Large intestine (tissue), 3 donors: Measurements from ENCODE around the gene SPOP. TPM values are rescaled to one million over a fixed set of nuclear protein-coding genes. Genes with fewer than 3 reads are reported as not detected.

Experiments
- DNase-seq, 2 donors: peaks; one replicate each; pipeline versions ENCODE4 v3.0.0 to v3.0.0-alpha.2; 2013
- H3K27ac ChIP-seq: one replicate; pipeline ENCODE4 v1.5.1; 2013; ENCODE audit warnings: low read length
- H3K27me3 ChIP-seq: 2 replicates; pipeline ENCODE4 v1.6.1; 2013; ENCODE audit warnings: low read length; ENCODE audit not compliant: control insufficient read depth, insufficient read depth
- H3K36me3 ChIP-seq: 2 replicates; pipeline ENCODE4 v1.6.1; 2013; ENCODE audit warnings: low read length; ENCODE audit not compliant: control insufficient read depth, insufficient read depth
- H3K4me1 ChIP-seq: one replicate; pipeline ENCODE4 v1.6.1; 2013; ENCODE audit warnings: low read length; ENCODE audit not compliant: control insufficient read depth, insufficient read depth
- H3K4me3 ChIP-seq: one replicate; pipeline ENCODE4 v1.5.1; 2013; ENCODE audit warnings: low read length
- H3K9me3 ChIP-seq: one replicate; pipeline ENCODE4 v1.6.1; 2013; ENCODE audit warnings: mild to moderate bottlenecking, low read depth, low read length, moderate library complexity; ENCODE audit not compliant: control insufficient read depth
- WGBS: methylation state at CpG from one replicate; pipeline ENCODE4 v1.1.5; 2013; ENCODE audit warnings: low lambda C conversion rate; ENCODE audit not compliant: insufficient coverage; 5-methylcytosine and 5-hydroxymethylcytosine counted together
- polyA plus RNA-seq: library from polyadenylated mRNA; unstranded; fragments of 120-200 nt; gene quantifications from one replicate; pipeline ENCODE4 v1.2.1, GENCODE V29; 2013

SPOP gene
- polyA plus RNA-seq, 1 donor = 54.3 TPM

DNA sequence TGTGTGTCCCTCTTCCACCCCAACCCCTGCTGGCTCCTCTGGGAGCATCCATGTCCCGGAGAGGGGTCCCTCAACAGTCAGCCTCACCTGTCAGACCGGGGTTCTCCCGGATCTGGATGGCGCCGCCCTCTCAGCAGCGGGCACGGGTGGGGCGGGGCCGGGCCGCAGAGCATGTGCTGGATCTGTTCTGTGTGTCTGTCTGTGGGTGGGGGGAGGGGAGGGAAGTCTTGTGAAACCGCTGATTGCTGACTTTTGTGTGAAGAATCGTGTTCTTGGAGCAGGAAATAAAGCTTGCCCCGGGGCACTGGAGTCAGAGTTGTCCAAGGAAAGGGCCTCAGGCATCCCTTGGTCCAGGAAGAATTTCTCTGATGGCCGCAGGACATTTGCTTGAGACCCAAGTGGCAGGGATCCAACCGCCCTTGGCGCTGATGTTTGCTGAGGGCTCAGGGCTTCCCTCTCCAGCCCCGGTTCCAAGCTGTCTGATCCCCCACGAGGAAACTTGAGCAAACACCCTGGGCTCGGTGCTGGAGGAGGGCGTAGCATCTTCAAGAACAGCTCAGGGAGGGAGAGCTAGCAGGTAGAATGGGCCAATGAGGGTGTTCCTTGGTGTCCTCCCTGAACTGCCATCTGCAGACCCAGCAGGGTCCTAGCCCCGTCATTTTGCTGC lies 97.7 kb downstream of the SPOP start:
- WGBS = 83% methylated on average over 1 of the region's 21 CpGs
- no peak overlapping the region for H3K27ac ChIP-seq
- H3K4me3 ChIP-seq = no peak overlapping the region
- H3K9me3 ChIP-seq = no peaks in the 10 kb centered on the region
- no peak for DNase-seq
- H3K36me3 ChIP-seq = no peaks in the 10 kb centered on the region
- H3K27me3 ChIP-seq = peaks cover 34% of the 10 kb centered on the region
- peaks cover 7% of the 10 kb centered on the region for H3K4me1 ChIP-seq

DNA sequence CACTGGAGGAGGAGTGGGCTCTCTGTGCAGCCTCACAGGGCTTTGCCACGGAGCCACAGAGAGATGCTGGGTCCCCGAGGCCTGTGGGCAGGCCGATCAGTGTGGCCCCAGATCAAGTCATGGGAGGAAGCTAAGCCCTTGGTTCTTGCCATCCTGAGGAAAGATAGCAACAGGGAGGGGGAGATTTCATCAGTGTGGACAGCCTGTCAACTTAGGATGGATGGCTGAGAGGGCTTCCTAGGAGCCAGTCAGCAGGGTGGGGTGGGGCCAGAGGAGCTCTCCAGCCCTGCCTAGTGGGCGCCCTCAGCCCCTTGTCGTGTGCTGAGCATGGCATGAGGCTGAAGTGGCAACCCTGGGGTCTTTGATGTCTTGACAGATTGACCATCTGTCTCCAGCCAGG lies 98.4 kb downstream of the SPOP start:
- Histone ChIP-seq H3K4me3 (no peak overlapping the region), H3K27me3 (peaks cover 41% of the 10 kb centered on the region), H3K27ac (no peak overlapping the region), H3K36me3 (no peaks in the 10 kb centered on the region), H3K4me1 (peaks cover 7% of the 10 kb centered on the region), H3K9me3 (no peaks in the 10 kb centered on the region)
- no CpG with 5 or more reads among the region's 5 CpGs for WGBS
- DNase-seq = no peak

DNA sequence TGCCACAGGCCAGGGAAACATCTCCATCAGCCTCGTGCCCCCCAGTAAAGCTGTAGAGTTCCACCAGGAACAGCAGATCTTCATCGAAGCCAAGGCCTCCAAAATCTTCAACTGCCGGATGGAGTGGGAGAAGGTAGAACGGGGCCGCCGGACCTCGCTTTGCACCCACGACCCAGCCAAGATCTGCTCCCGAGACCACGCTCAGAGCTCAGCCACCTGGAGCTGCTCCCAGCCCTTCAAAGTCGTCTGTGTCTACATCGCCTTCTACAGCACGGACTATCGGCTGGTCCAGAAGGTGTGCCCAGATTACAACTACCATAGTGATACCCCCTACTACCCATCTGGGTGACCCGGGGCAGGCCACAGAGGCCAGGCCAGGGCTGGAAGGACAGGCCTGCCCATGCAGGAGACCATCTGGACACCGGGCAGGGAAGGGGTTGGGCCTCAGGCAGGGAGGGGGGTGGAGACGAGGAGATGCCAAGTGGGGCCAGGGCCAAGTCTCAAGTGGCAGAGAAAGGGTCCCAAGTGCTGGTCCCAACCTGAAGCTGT lies 98.9 kb downstream of the SPOP start:
- peaks cover 46% of the 10 kb centered on the region for H3K27me3 ChIP-seq
- peaks cover 7% of the 10 kb centered on the region for H3K4me1 ChIP-seq
- H3K27ac ChIP-seq = no peak overlapping the region
- H3K36me3 ChIP-seq = no peaks in the 10 kb centered on the region
- no peak overlapping the region for H3K4me3 ChIP-seq
- DNase-seq = no peak
- no CpG with 5 or more reads among the region's 17 CpGs for WGBS
- H3K9me3 ChIP-seq = no peaks in the 10 kb centered on the region

DNA sequence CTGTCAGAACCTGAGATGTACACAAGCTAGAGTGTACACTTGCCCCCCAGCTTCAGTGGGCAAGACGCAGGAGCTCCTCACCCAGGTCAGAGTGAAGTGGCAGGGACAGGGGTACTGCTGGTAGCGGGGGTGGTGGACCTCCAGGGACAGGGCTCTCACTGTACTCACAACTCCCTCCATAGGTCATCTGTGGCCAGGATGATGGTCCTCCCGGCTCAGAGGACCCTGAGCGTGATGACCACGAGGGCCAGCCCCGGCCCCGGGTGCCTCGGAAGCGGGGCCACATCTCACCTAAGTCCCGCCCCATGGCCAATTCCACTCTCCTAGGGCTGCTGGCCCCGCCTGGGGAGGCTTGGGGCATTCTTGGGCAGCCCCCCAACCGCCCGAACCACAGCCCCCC lies 99.5 kb downstream of the SPOP start:
- peaks cover 52% of the 10 kb centered on the region for H3K27me3 ChIP-seq

DNA sequence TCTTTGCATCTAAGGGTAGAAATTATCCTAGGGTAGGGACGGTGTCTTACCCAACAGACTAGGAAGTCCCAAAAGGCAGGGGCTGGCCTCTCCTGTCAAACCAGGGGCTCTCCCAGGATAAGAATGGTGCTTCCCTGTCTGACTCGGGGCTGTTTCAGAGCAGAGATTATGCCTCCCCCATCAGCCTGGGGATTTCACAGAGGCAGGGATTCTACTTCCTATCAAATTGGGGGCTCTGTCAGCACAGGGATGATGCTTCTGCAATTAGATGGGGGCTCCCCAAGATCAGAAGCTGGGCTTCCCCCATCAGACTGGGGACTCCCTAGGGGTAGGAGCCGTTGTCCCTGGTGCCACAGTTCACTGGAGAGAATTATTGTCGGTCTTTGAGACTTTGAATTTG lies 99.9 kb downstream of the SPOP start:
- Histone ChIP-seq H3K27ac (no peak overlapping the region), H3K36me3 (no peaks in the 10 kb centered on the region), H3K4me3 (no peak overlapping the region), H3K27me3 (peaks cover 56% of the 10 kb centered on the region), H3K4me1 (peaks cover 7% of the 10 kb centered on the region), H3K9me3 (no peaks in the 10 kb centered on the region)
- WGBS = no CpG with 5 or more reads among the region's 4 CpGs
- no peak for DNase-seq

More for the DNA sequence above, 99.5 kb downstream of the SPOP start:
- Histone ChIP-seq H3K4me1 (peaks cover 7% of the 10 kb centered on the region), H3K27ac (no peak overlapping the region), H3K4me3 (no peak overlapping the region), H3K9me3 (no peaks in the 10 kb centered on the region), H3K36me3 (no peaks in the 10 kb centered on the region)
- no CpG with 5 or more reads among the region's 13 CpGs for WGBS
- DNase-seq = no peak

DNA sequence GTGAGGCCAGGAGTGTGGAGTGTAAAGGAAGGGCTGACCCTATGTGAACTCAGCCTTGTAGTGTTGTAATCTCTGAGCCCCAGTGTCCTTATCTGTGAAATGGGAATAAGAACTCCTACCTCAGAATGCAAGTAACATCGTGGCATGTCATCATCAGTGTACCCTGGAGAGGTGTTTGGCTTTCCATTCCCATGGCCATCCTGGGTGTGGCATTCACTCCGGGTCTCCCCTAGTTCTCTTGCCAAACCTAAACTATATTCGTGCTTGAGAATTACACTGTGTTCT lies 100.3 kb downstream of the SPOP start:
- Histone ChIP-seq H3K4me1 (peaks cover 7% of the 10 kb centered on the region), H3K27me3 (peaks cover 60% of the 10 kb centered on the region), H3K9me3 (no peaks in the 10 kb centered on the region), H3K36me3 (no peaks in the 10 kb centered on the region), H3K4me3 (no peak overlapping the region), H3K27ac (no peak overlapping the region)
- DNase-seq = no peak
- WGBS = no CpG with 5 or more reads among the region's 3 CpGs

DNA sequence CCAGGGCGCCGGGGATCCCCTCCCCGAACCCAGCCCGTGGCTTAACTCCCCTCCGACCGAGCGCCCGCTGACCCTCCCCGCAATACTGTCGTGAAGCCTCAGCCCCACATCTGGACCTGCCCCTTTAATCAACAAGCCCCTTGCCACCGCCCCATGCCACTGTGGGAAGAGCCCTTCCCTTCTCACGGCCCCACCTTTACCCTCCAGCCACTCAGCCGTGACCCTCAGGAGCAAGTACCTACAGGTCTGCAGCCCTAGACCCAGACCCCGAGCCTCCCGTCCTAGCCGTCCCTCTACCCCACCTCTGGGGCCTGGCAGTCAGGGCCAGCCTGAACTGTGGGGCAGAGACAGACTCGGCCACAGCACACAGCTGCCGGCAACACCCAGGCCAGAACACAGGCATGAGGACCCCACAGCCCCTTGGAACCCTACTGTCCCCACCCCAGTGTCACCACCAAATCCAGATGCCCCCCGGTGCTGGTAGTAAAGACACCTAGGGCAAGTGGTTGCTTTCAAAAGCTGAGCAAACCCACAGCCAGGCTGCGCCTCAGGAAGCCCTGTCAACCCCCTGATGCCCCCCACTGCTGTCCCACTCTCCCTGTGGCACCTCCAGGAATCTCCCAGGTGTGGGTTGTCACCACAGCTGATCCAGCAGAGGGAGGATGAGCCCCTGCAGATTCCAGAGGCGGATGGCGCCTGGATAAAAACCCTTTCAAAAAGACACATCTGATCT lies 100.8 kb downstream of the SPOP start:
- no peak for DNase-seq
- no CpG with 5 or more reads among the region's 22 CpGs for WGBS
- Histone ChIP-seq H3K4me1 (peaks cover 7% of the 10 kb centered on the region), H3K27ac (no peak overlapping the region), H3K9me3 (no peaks in the 10 kb centered on the region), H3K36me3 (no peaks in the 10 kb centered on the region), H3K4me3 (peak overlapping the region; percentile 53), H3K27me3 (peaks cover 65% of the 10 kb centered on the region)

DNA sequence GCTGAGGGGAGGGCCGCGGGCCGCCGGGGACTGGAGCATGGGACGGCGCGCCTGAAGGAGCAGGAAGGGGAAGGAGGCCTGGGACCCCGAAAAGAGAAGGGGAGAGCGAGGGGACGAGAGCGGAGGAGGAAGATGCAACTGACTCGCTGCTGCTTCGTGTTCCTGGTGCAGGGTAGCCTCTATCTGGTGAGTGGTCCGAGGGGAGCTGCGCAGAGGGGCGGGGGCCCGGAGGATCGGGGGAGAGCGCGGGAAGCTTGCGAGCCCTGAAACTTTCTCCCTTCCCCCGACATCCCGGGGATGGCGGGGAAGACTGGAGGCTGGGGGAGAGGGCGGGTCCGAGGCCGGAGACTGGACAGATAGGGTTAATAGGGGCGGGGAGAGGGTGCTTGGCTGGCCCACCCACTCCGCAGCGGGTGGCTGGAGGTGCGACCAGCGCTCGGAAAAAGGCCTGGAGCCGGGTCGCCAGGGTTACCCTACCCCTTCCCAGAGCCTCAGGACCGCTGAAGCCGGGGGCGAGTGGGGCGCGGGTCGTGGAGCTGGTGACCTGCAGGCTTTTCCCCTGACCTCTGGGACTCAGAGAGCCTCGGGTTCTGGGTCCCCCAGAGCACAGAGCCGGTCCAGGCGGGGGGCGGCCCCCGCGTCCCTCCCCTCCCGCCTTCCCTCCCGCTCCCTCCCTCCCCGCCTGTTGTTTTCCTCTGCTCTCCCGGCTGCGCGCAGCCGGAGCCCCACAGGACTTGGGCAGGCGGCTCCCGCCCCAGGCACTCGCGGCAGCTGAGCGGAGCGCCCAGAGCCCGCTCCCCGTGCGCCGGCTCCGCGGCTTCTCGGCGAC lies 101.6 kb downstream of the SPOP start:
- Histone ChIP-seq H3K36me3 (no peaks in the 10 kb centered on the region), H3K9me3 (no peaks in the 10 kb centered on the region), H3K4me3 (peak overlapping the region; percentile 53), H3K27ac (no peak overlapping the region), H3K4me1 (peaks cover 7% of the 10 kb centered on the region), H3K27me3 (peaks cover 73% of the 10 kb centered on the region)
- DNase-seq = peak in 1 of 2 donors; percentile 40
- WGBS = no CpG with 5 or more reads among the region's 68 CpGs

DNA sequence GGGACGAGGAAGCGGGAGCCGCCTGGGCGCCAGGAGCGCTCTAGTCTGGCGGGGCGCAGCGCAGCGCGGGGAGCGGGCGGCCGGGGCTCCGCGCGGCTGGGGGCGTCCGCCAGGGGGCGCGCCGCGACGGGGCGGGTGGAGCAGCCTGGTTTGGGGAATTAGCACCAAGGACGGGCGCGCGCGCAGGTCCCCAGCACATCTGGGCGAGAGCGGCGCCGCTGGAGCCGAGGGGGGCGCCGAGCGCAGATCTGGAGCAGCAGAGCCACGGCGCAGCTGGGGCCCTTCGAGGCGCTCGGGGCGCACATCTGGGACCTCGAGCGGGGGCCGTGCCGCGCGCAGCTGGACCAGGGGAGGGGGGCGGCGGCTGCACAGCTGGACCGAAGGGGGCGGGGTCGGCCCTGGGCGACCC lies 102.2 kb downstream of the SPOP start, which contains the start of gene NXPH3:
Gene NXPH3 (plus strand): TSS at position 193 of the 409 bp plus-strand sequence. CDS start 349 bp downstream, outside the sequence.
- H3K4me1 ChIP-seq = peaks cover 7% of the 10 kb centered on the region
- H3K36me3 ChIP-seq = no peaks in the 10 kb centered on the region
- peak in 1 of 2 donors; percentile 56 for DNase-seq
- no CpG with 5 or more reads among the region's 55 CpGs for WGBS
- H3K27ac ChIP-seq = no peak within 1 kb of the TSS
- H3K9me3 ChIP-seq = no peaks in the 10 kb centered on the region
- H3K27me3 ChIP-seq = peaks cover 79% of the 10 kb centered on the region
- peak within 1 kb of the TSS; percentile 53 for H3K4me3 ChIP-seq

DNA sequence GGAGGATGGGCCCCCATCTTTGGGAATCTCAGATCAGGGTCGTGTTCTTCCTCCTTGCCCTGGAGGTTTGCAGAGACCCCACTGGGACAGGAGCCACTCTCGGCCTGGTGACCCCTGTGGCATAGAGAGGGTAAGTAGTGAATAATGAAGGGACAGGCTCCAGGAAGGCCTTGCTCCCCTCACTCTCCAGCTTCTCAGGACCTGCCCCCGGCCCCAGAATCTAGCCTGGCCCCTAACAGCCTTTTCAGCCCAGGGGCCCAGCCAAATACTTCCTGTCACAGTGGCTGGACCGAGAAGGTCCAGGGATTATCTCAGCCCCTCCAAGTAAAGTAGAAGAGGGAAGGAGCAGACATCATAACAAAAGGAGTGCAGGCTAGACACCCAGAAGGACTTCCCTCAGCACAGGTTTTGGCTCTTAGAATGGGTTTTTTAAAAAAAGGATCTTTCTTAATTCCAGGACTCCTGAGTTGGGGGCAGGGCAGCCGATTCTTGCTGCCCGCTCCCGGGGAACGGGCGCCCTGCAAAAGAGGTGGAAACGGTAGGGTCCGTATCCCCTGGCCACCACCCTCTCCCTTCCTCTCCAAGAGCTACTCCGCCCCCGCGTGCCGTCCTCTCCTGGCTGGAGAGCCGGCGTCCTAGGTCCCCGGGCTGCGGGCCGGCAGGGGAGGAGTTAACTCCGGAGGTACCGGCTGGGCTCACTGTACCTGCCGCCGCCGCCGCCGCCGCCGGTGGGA lies 102.8 kb downstream of the SPOP start:
- Histone ChIP-seq H3K4me1 (peaks cover 11% of the 10 kb centered on the region), H3K9me3 (no peaks in the 10 kb centered on the region), H3K27ac (no peak overlapping the region), H3K27me3 (peaks cover 84% of the 10 kb centered on the region), H3K36me3 (no peaks in the 10 kb centered on the region), H3K4me3 (peak overlapping the region; percentile 17)
- DNase-seq = no peak
- WGBS = no CpG with 5 or more reads among the region's 29 CpGs
